WTC11 (cell line): ENCODE results near the gene COL5A1.

Experiments used
- ATF2 ChIP-seq: sonication (generic); formaldehyde crosslinking; IDR thresholded peaks from 2 replicates; pipeline ENCODE4 v1.8.1; 2022; ENCODE audit warnings: low read depth, missing genetic modification reagents, borderline replicate concordance
- CTCF ChIP-seq: fragments of 200-600 bp; IDR thresholded peaks from 2 replicates; pipeline ENCODE4 v1.8.0; 2022; ENCODE audit warnings: antibody characterized with exemption
- FOXK1 ChIP-seq: sonication (generic); formaldehyde crosslinking; IDR thresholded peaks from 2 replicates; pipeline ENCODE4 v1.8.0; 2022; ENCODE audit warnings: mild to moderate bottlenecking, moderate library complexity, missing genetic modification reagents
- JAZF1 ChIP-seq: fragments of 250-450 bp; sonication (Bioruptor Pico); IDR thresholded peaks from 2 replicates; pipeline ENCODE4 v1.9.0; 2021; ENCODE audit warnings: moderate library complexity, mild to moderate bottlenecking, inconsistent platforms
- MAX ChIP-seq: sonication (generic); formaldehyde crosslinking; IDR thresholded peaks from 2 replicates; pipeline ENCODE4 v1.8.0; 2022; ENCODE audit warnings: mild to moderate bottlenecking, missing genetic modification reagents
- NFE2L1 ChIP-seq: sonication (generic); formaldehyde crosslinking; IDR thresholded peaks from 2 replicates; pipeline ENCODE4 v1.8.1; 2023; ENCODE audit warnings: missing genetic modification reagents

GRCh38 chr9:134823623-134824022, 182.0 kb downstream of the COL5A1 start:
- TF ChIP-seq CTCF (no peak), ATF2 (CRISPR knock-in tag) (no peak), FOXK1 (CRISPR knock-in tag) (no peak), NFE2L1 (CRISPR knock-in tag) (no peak), MAX (CRISPR knock-in tag) (no peak), JAZF1 (no peak)
